HCT116 (cell line): Measurements from ENCODE around the gene DEFB129. TPM values are rescaled to one million over a fixed set of nuclear protein-coding genes. Genes with fewer than 3 reads are reported as not detected.

Source experiments
- ATAC-seq: fragments of 200-7000 bp; cut with Tn5 transposase; 2 replicates; pipeline ENCODE4 v1.9.1; 2020; ENCODE audit warnings: mild to moderate bottlenecking, moderate library complexity
- Bru-seq: library from RNA; stranded (reverse); fragments of 400-500 nt; gene quantifications from one replicate; lab custom pipeline; 2021; lab: Mats Ljungman, UMichigan
- BruChase-seq, 2 experiments: library from RNA; stranded (reverse); fragments of 400-500 nt; gene quantifications; one replicate each; lab custom pipeline; 2021; lab: Mats Ljungman, UMichigan
- BruUV-seq: library from RNA; stranded (reverse); fragments of 400-500 nt; replicated peaks from 2 replicates; lab custom pipeline; 2021; lab: Mats Ljungman, UMichigan
- CTCF ChIA-PET: fragments of 300-600 bp; sonication (Branson Sonifier 250); formaldehyde crosslinking; loops from one replicate; lab custom pipeline; 2021; ENCODE audit warnings: antibody characterized with exemption; lab: Charles Lee
- POLR2A ChIA-PET: fragments of 300-600, 350-600 bp; sonication (Branson Sonifier 250); formaldehyde crosslinking; loops from one replicate; lab custom pipeline; 2021; ENCODE audit warnings: antibody characterized with exemption; lab: Charles Lee
- RAD21 ChIA-PET, 2 experiments: fragments of 300-600 bp; sonication (Branson Sonifier 250); formaldehyde crosslinking; loops; one replicate each; lab custom pipeline; 2023; ENCODE audit warnings: low total read pairs in 2 of 2; ENCODE audit not compliant: uncharacterized antibody in 2 of 2, unreplicated experiment in 2 of 2, low non-redundant PET in 1 of 2; lab: Charles Lee
- DNase-seq: peaks from one replicate; pipeline ENCODE4 v3.0.0-alpha.2; 2010; ENCODE audit warnings: low read depth, low spot score
- H2AFZ ChIP-seq: fragments of 200-600 bp; shearing (Covaris generic), sonication (generic); 2 replicates; pipeline ENCODE4 v1.6.1; 2017; ENCODE audit warnings: low read depth, mixed run types, mixed read lengths, antibody characterized with exemption, low read length; ENCODE audit not compliant: poor library complexity, severe bottlenecking
- H3K27ac ChIP-seq: 2 replicates; pipeline ENCODE4 v1.5.1; 2012; ENCODE audit warnings: low read depth, low read length
- H3K27me3 ChIP-seq: fragments of 200-600 bp; sonication (generic); 2 replicates; pipeline ENCODE4 v1.6.1; 2016; ENCODE audit warnings: mixed run types, low read length, mixed read lengths; ENCODE audit not compliant: insufficient read depth
- H3K36me3 ChIP-seq, 2 experiments: fragments of 200-500 bp in 1 of 2; fragments of 200-600 bp in 1 of 2; sonication (Bioruptor generic) in 1 of 2; sonication (generic) in 1 of 2; 2 replicates each; pipeline versions ENCODE4 v1.5.1 to v1.6.1; 2014 to 2016; ENCODE audit warnings: low read length in 2 of 2, inconsistent platforms in 1 of 2, mixed read lengths in 1 of 2, mixed run types in 1 of 2; ENCODE audit not compliant: insufficient read depth in 2 of 2, control insufficient read depth in 1 of 2
- H3K4me1 ChIP-seq, 2 experiments: fragments of 200-600 bp in 1 of 2; sonication (generic) in 1 of 2; 2 replicates each; pipeline versions ENCODE4 v1.5.1 to v1.6.1; 2012 to 2017; ENCODE audit warnings: low read length in 2 of 2, inconsistent platforms in 1 of 2, mild to moderate bottlenecking in 1 of 2, mixed read lengths in 1 of 2, mixed run types in 1 of 2, moderate library complexity in 1 of 2; ENCODE audit not compliant: insufficient read depth in 2 of 2, control insufficient read depth in 1 of 2
- H3K4me2 ChIP-seq: fragments of 200-600 bp; sonication (generic); 2 replicates; pipeline ENCODE4 v1.6.1; 2017; ENCODE audit warnings: mixed run types, low read length, mixed read lengths
- H3K4me3 ChIP-seq, 2 experiments: fragments of 200-600 bp in 1 of 2; sonication (generic) in 1 of 2; replicated peaks in 1 of 2; 2 replicates each; pipeline ENCODE4 v1.5.1; 2011 to 2016; ENCODE audit warnings: low read length in 2 of 2, control low read depth in 1 of 2, low read depth in 1 of 2, mild to moderate bottlenecking in 1 of 2, mixed read lengths in 1 of 2, mixed run types in 1 of 2
- H3K79me2 ChIP-seq: fragments of 200-600 bp; sonication (generic); 2 replicates; pipeline ENCODE4 v1.6.1; 2017; ENCODE audit warnings: mild to moderate bottlenecking, mixed run types, low read length, moderate library complexity, mixed read lengths; ENCODE audit not compliant: insufficient read depth
- H3K9ac ChIP-seq: fragments of 200-600 bp; sonication (generic); 2 replicates; pipeline ENCODE4 v1.6.1; 2016; ENCODE audit warnings: low read length, mixed read lengths
- H3K9me2 ChIP-seq: fragments of 200-600 bp; sonication (generic), shearing (Covaris generic); 2 replicates; pipeline ENCODE4 v1.6.1; 2017; ENCODE audit warnings: mixed run types, mild to moderate bottlenecking, moderate library complexity; ENCODE audit not compliant: insufficient read depth
- H3K9me3 ChIP-seq, 2 experiments: fragments of 200-500 bp in 1 of 2; fragments of 200-600 bp in 1 of 2; sonication (Bioruptor generic) in 1 of 2; sonication (generic) in 1 of 2; 2 replicates each; pipeline ENCODE4 v1.6.1; 2014 to 2017; ENCODE audit warnings: low read length in 2 of 2, mixed read lengths in 2 of 2, inconsistent platforms in 1 of 2, low read depth in 1 of 2, mild to moderate bottlenecking in 1 of 2, mixed run types in 1 of 2, moderate library complexity in 1 of 2; ENCODE audit not compliant: control insufficient read depth in 1 of 2, insufficient read depth in 1 of 2
- H4K20me1 ChIP-seq: fragments of 200-600 bp; sonication (generic), shearing (Covaris generic); 2 replicates; pipeline ENCODE4 v1.6.1; 2017; ENCODE audit warnings: mixed run types, mild to moderate bottlenecking, moderate library complexity; ENCODE audit not compliant: insufficient read depth
- CBX3 ChIP-seq: IDR thresholded peaks from 2 replicates; pipeline ENCODE4 v1.6.1; 2012; ENCODE audit warnings: low read depth
- SRF ChIP-seq: IDR thresholded peaks from 2 replicates; pipeline ENCODE4 v1.6.1; 2012; ENCODE audit warnings: low read depth
- TCF7L2 ChIP-seq: IDR thresholded peaks from 2 replicates; pipeline ENCODE4 v1.7.0; 2011; ENCODE audit warnings: borderline replicate concordance, inconsistent platforms; ENCODE audit not compliant: insufficient read depth, insufficient read length; ENCODE audit errors: extremely low read depth
- ZNF274 ChIP-seq: fragments of 200-500 bp; sonication (Bioruptor generic); IDR thresholded peaks from 2 replicates; pipeline ENCODE4 v1.6.1; 2014; ENCODE audit warnings: mild to moderate bottlenecking, low read depth, low read length, inconsistent platforms
- intact Hi-C: fragments of 100-400 bp; cut with micrococcal nuclease; formaldehyde crosslinking; loops from 2 replicates; pipeline ENCODE4 v1.10.0; 2022
- long read RNA-seq: library from polyadenylated mRNA; unstranded; transcript quantifications from one replicate; pipeline ENCODE4 v2.0.0, GENCODE V29; 2021; ENCODE audit not compliant: unreplicated experiment
- polyA plus RNA-seq: library from polyadenylated mRNA; unstranded; fragments of >200 nt; gene quantifications from 2 replicates; pipeline ENCODE4 v1.2.1, GENCODE V29; 2012; ENCODE audit warnings: missing spikeins
- total RNA-seq: library from RNA; stranded (reverse); gene quantifications from one replicate; pipeline ENCODE4 v1.2.1, GENCODE V29; 2021; ENCODE audit not compliant: unreplicated experiment
- TF ChIP-seq, protein P1 (sequence below): IDR thresholded peaks from 2 replicates; pipeline ENCODE4 v1.6.1; 2012; ENCODE audit warnings: low read depth

The DEFB129 gene
- total RNA-seq: not detected
- polyA plus RNA-seq: not detected in 2 replicates
- Bru-seq, nascent RNA: not detected
- not detected for BruChase-seq, experiment 1, labeled RNA remaining after a 6-hour chase
- BruChase-seq, experiment 2, labeled RNA remaining after a 2-hour chase: not detected
- long read RNA-seq: 0 reads

DNA sequence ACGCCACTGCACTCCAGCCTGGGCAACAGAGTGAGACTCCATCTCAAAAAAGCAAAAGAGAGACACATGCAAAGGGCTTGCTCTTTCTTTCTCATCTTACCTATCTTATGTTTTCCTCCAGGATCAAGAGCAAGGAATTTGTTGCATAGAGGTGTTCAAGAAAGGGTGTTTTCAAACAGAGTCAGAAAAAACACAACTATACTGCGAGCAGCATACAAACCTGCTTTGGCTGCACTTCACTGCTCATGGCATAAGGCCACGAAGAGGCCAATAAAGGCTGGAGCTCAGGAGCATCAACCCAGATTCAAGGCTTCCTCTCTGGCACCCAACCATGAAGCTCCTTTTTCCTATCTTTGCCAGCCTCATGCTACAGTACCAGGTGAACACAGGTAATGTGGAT, at the start of gene DEFB129:
Gene DEFB129, plus strand, starts transcription at position 301 of the 400 bp plus-strand sequence. Its CDS starts 31 bp downstream, at position 332.
- H3K4me1 ChIP-seq: no peaks in the 10 kb centered on the region
- no peaks in the 10 kb centered on the region for H3K9me3 ChIP-seq
- no peak for DNase-seq
- no peaks in the 10 kb centered on the region for H4K20me1 ChIP-seq
- no peak for TF ChIP-seq SRF
- no peak for TF ChIP-seq CBX3
- TF ChIP-seq, protein P1, sequence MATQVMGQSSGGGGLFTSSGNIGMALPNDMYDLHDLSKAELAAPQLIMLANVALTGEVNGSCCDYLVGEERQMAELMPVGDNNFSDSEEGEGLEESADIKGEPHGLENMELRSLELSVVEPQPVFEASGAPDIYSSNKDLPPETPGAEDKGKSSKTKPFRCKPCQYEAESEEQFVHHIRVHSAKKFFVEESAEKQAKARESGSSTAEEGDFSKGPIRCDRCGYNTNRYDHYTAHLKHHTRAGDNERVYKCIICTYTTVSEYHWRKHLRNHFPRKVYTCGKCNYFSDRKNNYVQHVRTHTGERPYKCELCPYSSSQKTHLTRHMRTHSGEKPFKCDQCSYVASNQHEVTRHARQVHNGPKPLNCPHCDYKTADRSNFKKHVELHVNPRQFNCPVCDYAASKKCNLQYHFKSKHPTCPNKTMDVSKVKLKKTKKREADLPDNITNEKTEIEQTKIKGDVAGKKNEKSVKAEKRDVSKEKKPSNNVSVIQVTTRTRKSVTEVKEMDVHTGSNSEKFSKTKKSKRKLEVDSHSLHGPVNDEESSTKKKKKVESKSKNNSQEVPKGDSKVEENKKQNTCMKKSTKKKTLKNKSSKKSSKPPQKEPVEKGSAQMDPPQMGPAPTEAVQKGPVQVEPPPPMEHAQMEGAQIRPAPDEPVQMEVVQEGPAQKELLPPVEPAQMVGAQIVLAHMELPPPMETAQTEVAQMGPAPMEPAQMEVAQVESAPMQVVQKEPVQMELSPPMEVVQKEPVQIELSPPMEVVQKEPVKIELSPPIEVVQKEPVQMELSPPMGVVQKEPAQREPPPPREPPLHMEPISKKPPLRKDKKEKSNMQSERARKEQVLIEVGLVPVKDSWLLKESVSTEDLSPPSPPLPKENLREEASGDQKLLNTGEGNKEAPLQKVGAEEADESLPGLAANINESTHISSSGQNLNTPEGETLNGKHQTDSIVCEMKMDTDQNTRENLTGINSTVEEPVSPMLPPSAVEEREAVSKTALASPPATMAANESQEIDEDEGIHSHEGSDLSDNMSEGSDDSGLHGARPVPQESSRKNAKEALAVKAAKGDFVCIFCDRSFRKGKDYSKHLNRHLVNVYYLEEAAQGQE: no peak
- no peak for TF ChIP-seq TCF7L2
- TF ChIP-seq, all 23 proteins: peak for 0
- POLR2A ChIA-PET: no interaction called here
- H2AFZ ChIP-seq: no peak within 1 kb of the TSS
- H3K4me3 ChIP-seq: no peak within 1 kb of the TSS
- H3K36me3 ChIP-seq: no peaks in the 10 kb centered on the region
- no peaks in the 10 kb centered on the region for H3K9me2 ChIP-seq
- no peak within 1 kb of the TSS for H3K4me2 ChIP-seq
- intact Hi-C loops: no loop called here
- no peak within 1 kb of the TSS for H3K9ac ChIP-seq
- ATAC-seq: no peak
- peaks cover 9% of the 10 kb centered on the region for H3K27me3 ChIP-seq
- CTCF ChIA-PET: no interaction called here
- H3K27ac ChIP-seq: no peak within 1 kb of the TSS
- H3K79me2 ChIP-seq: no peaks in the 10 kb centered on the region
- no TSS peak for BruUV-seq
- RAD21 ChIA-PET: no interaction called here

DNA sequence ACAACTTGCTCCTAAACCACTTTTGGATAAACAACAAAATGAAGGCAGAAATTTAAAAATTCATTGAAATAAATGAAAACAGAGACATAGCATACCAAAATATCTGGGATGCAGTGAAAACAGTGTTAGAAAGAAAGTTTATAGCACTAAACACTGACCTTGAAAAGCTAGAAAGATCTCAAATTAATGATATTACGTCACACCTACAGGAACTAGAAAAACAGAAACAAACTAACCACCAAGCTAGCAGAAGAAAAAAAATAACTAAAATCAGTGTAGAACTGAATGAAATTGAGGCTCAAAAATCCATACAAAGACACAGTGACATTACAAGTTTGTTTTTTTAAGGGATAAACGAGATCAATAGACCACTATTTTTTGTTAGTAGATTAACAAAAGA, 42.8 kb upstream of the DEFB129 start:
- H3K27me3 ChIP-seq: 0 out of 2 replicates have a peak, but pooled peaks cover 7% of the 10 kb centered on the region
- no peak overlapping the region for H3K9ac ChIP-seq
- intact Hi-C loops: no loop called here
- no peak overlapping the region for H3K27ac ChIP-seq
- RAD21 ChIA-PET: no interaction called here
- H3K4me1 ChIP-seq: no peaks in the 10 kb centered on the region
- H3K4me2 ChIP-seq: no peak overlapping the region
- no peak for DNase-seq
- TF ChIP-seq ZNF274: no peak
- H3K36me3 ChIP-seq: no peaks in the 10 kb centered on the region
- no peaks in the 10 kb centered on the region for H4K20me1 ChIP-seq
- no peak overlapping the region for H3K4me3 ChIP-seq
- BruUV-seq: no TSS peak
- CTCF ChIA-PET: no interaction called here
- POLR2A ChIA-PET: no interaction called here
- no peak for ATAC-seq
- H3K9me2 ChIP-seq: no peaks in the 10 kb centered on the region
- H3K9me3 ChIP-seq: no peaks in the 10 kb centered on the region
- no peaks in the 10 kb centered on the region for H3K79me2 ChIP-seq
- no peak overlapping the region for H2AFZ ChIP-seq
